HepG2 (cell line): ENCODE results near the gene PBX1. TPM values are rescaled to one million over a fixed set of nuclear protein-coding genes. Genes with fewer than 3 reads are reported as not detected.

Source experiments
- ATAC-seq: fragments of 200-7000 bp; cut with Tn5 transposase; 3 replicates; pipeline ENCODE4 v1.9.1; 2020; ENCODE audit warnings: mild to moderate bottlenecking, moderate library complexity
- BruUV-seq: library from RNA; stranded (reverse); fragments of 400-500 nt; replicated peaks from 2 replicates; lab custom pipeline; 2021; lab: Mats Ljungman, UMichigan
- CTCF ChIA-PET: fragments of 300-600 bp; formaldehyde crosslinking; extraction: SDS; loops from one replicate; lab custom pipeline; 2021; ENCODE audit warnings: low total read pairs, inconsistent platforms, low intra/inter-chr PET ratio; lab: Yijun Ruan, JAX
- POLR2A ChIA-PET: fragments of 350-600 bp; sonication (Branson Sonifier 250); formaldehyde crosslinking; loops from one replicate; lab custom pipeline; 2020; ENCODE audit warnings: antibody characterized with exemption, inconsistent platforms; lab: Yijun Ruan, JAX
- DNase-seq: peaks from one replicate; pipeline ENCODE4 v3.0.0-alpha.2; 2015; ENCODE audit warnings: low spot score
- FAIRE-seq: peaks from 3 replicates; lab custom pipeline; 2011; peaks lifted over from hg19 to GRCh38; lab: Jason Lieb, UNC
- H2AFZ ChIP-seq: one replicate; pipeline ENCODE4 v1.6.1; 2011; ENCODE audit warnings: low read length, inconsistent platforms
- H3K27ac ChIP-seq: fragments of 300-600 bp; 3 replicates; pipeline ENCODE4 v1.8.0; 2011; ENCODE audit warnings: mixed run types, mild to moderate bottlenecking, mixed read lengths, low read length, inconsistent platforms; ENCODE audit not compliant: insufficient read depth; ENCODE audit errors: extremely low read length
- H3K27me3 ChIP-seq, 2 experiments: fragments of 200-600 bp in 1 of 2; 2 replicates in 1 of 2; 3 replicates in 1 of 2; pipeline versions ENCODE4 v1.6.0 to v1.8.0; 2011; ENCODE audit warnings: low read length in 2 of 2, mild to moderate bottlenecking in 2 of 2, moderate library complexity in 2 of 2, inconsistent platforms in 1 of 2; ENCODE audit not compliant: insufficient read depth in 2 of 2, control insufficient read depth in 1 of 2
- H3K36me3 ChIP-seq, 2 experiments: fragments of 200-600 bp in 1 of 2; replicated peaks in 1 of 2; 2 replicates in 1 of 2; 3 replicates in 1 of 2; pipeline versions ENCODE4 v1.5.1 to v1.8.0; 2011; ENCODE audit warnings: low read length in 2 of 2, inconsistent platforms in 1 of 2; ENCODE audit not compliant: insufficient read depth in 2 of 2, control insufficient read depth in 1 of 2
- H3K4me1 ChIP-seq: 2 replicates; pipeline ENCODE4 v1.5.1; 2012; ENCODE audit warnings: low read length, inconsistent platforms; ENCODE audit not compliant: insufficient read depth
- H3K4me2 ChIP-seq: 2 replicates; pipeline ENCODE4 v1.6.0; 2011; ENCODE audit warnings: low read depth, low read length, inconsistent platforms
- H3K4me3 ChIP-seq, 3 experiments: fragments of 200-600 bp in 1 of 3; sonication (generic), shearing (Covaris generic) in 1 of 3; replicated peaks in 1 of 3; 2 replicates each; pipeline ENCODE4 v1.5.1; 2011 to 2016; ENCODE audit warnings: low read length in 3 of 3, inconsistent platforms in 2 of 3, low read depth in 2 of 3, mild to moderate bottlenecking in 2 of 3, control low read depth in 1 of 3, mixed read lengths in 1 of 3; ENCODE audit not compliant: insufficient read depth in 1 of 3
- H3K79me2 ChIP-seq: one replicate; pipeline ENCODE4 v1.6.1; 2011; ENCODE audit warnings: low read length, inconsistent platforms; ENCODE audit not compliant: insufficient read depth
- H3K9ac ChIP-seq: 2 replicates; pipeline ENCODE4 v1.6.0; 2011; ENCODE audit warnings: mild to moderate bottlenecking, low read depth, low read length, inconsistent platforms; ENCODE audit not compliant: insufficient read depth
- H3K9me3 ChIP-seq: 2 replicates; pipeline ENCODE4 v1.5.1; 2012; ENCODE audit warnings: mild to moderate bottlenecking, low read length
- H4K20me1 ChIP-seq: 2 replicates; pipeline ENCODE4 v1.6.0; 2011; ENCODE audit warnings: inconsistent platforms, mild to moderate bottlenecking, low read length, moderate library complexity; ENCODE audit not compliant: insufficient read depth
- FOXO4 ChIP-seq: sonication (generic); formaldehyde crosslinking; conservative IDR thresholded peaks from 2 replicates; pipeline ENCODE4 v1.8.1; 2023; ENCODE audit warnings: missing genetic modification reagents
- HMGXB4 ChIP-seq, 2 experiments: sonication (generic) in 1 of 2; formaldehyde crosslinking in 1 of 2; IDR thresholded peaks; 2 replicates each; pipeline versions ENCODE4 v1.4.0 to v1.6.1; 2018 to 2020; ENCODE audit warnings: missing genetic modification reagents in 2 of 2, borderline replicate concordance in 1 of 2, low read depth in 1 of 2, mild to moderate bottlenecking in 1 of 2, missing biosample characterization in 1 of 2
- KIAA2018 ChIP-seq: sonication (generic); formaldehyde crosslinking; IDR thresholded peaks from 2 replicates; pipeline ENCODE4 v1.5.0; 2020; ENCODE audit warnings: mild to moderate bottlenecking, missing genetic modification reagents, borderline replicate concordance
- MAFF ChIP-seq: IDR thresholded peaks from 2 replicates; pipeline ENCODE4 v1.6.1; 2011; ENCODE audit warnings: low read depth, low read length, improper control_type of control experiment
- MAFG ChIP-seq: sonication (generic); formaldehyde crosslinking; IDR thresholded peaks from 2 replicates; pipeline ENCODE4 v1.5.1; 2020; ENCODE audit warnings: mild to moderate bottlenecking, missing genetic modification reagents
- MAZ ChIP-seq, 2 experiments: sonication (generic) in 1 of 2; formaldehyde crosslinking in 1 of 2; IDR thresholded peaks; 2 replicates each; pipeline versions ENCODE4 v1.5.0 to v1.6.1; 2012 to 2020; ENCODE audit warnings: low read depth in 2 of 2, mild to moderate bottlenecking in 2 of 2, borderline replicate concordance in 1 of 2, improper control_type of control experiment in 1 of 2, low read length in 1 of 2, missing genetic modification reagents in 1 of 2, moderate library complexity in 1 of 2
- MBNL3 ChIP-seq: fragments of 250-450 bp; sonication (Bioruptor Pico); conservative IDR thresholded peaks from 2 replicates; pipeline ENCODE4 v1.8.0; 2022; ENCODE audit warnings: mild to moderate bottlenecking, inconsistent platforms
- ONECUT2 ChIP-seq: sonication (generic); formaldehyde crosslinking; IDR thresholded peaks from 2 replicates; pipeline ENCODE4 v1.4.0; 2020; ENCODE audit warnings: missing genetic modification reagents
- REPIN1 ChIP-seq: sonication (generic); formaldehyde crosslinking; IDR thresholded peaks from 2 replicates; pipeline ENCODE4 v1.8.0; 2022; ENCODE audit warnings: missing genetic modification reagents, low read depth, mild to moderate bottlenecking, borderline replicate concordance
- SALL2 ChIP-seq: sonication (generic); formaldehyde crosslinking; IDR thresholded peaks from 2 replicates; pipeline ENCODE4 v1.8.1; 2023; ENCODE audit warnings: mild to moderate bottlenecking, missing genetic modification reagents, inconsistent platforms
- ZNF629 ChIP-seq: sonication (generic); formaldehyde crosslinking; conservative IDR thresholded peaks from 2 replicates; pipeline ENCODE4 v1.5.0; 2020; ENCODE audit warnings: missing genetic modification reagents
- WGBS: methylation state at CpG from one replicate; pipeline ENCODE4 v1.1.6; 2017; ENCODE audit warnings: low lambda C conversion rate; 5-methylcytosine and 5-hydroxymethylcytosine counted together
- in situ Hi-C: cut with HindIII; loops from 2 replicates; pipeline ENCODE4 v1.10.0; 2017; ENCODE audit warnings: low pct_unique_long_range_greater_than_20kb; ENCODE audit not compliant: extremely low pct_ligation_motif_present
- intact Hi-C: fragments of 100-400 bp; cut with micrococcal nuclease; formaldehyde crosslinking; loops from one replicate; pipeline ENCODE4 v1.10.0; 2022; ENCODE audit not compliant: unreplicated experiment
- polyA plus RNA-seq, 8 experiments: library from polyadenylated mRNA; depleted of rRNA in 3 of 8; stranded (reverse) in 7 of 8; unstranded in 1 of 8; fragments of >200 nt; fragmentation: Illumina TruSeq in 4 of 8; extraction: Trizol in 4 of 8; gene quantifications; 2 replicates each; pipeline versions ENCODE4 v1.2.1 to v1.2.3, GENCODE V29; 2011 to 2016; ENCODE audit warnings: low read depth in 4 of 8, missing spikeins in 1 of 8, mixed read lengths in 1 of 8; ENCODE audit not compliant: insufficient read depth in 1 of 8
- total RNA-seq, 5 experiments: library from RNA; depleted of rRNA; stranded (reverse); fragments of >200 nt; fragmentation: Illumina TruSeq; extraction: Trizol; gene quantifications; 2 replicates each; pipeline ENCODE4 v1.2.3, GENCODE V29; 2016; ENCODE audit warnings: low read depth in 1 of 5

Gene PBX1
- total and polyA plus RNA-seq, 2 of the 13 experiments (the other 11 are each of a cell fraction or from before 2014, with no cell fraction given), result 0.24 TPM; not detected in 1

GRCh38 chr1:164598719-164599118 is 39.7 kb downstream of the PBX1 start:
- DNase-seq (no peak), FAIRE-seq (no peak), ATAC-seq (no peak)
- no peak overlapping the region for H3K4me2 ChIP-seq
- no peaks in the 10 kb centered on the region for H3K9me3 ChIP-seq
- BruUV-seq, result no TSS peak
- H3K4me3 ChIP-seq, result no peak overlapping the region
- WGBS, result 60% methylated on average over 6 of the region's 6 CpGs
- in situ Hi-C loops, result no loop called here
- CTCF ChIA-PET, result no interaction called here
- no peak overlapping the region for H2AFZ ChIP-seq
- intact Hi-C loops, result no loop called here
- no peaks in the 10 kb centered on the region for H4K20me1 ChIP-seq
- no peaks in the 10 kb centered on the region; a peak in 1 of 5 replicates for H3K27me3 ChIP-seq
- POLR2A ChIA-PET, result interaction anchor here (0.6 kb wide), 1 partner anchor 929 kb away, joined by 3 read pairs; no protein-coding TSS in a partner anchor
- H3K4me1 ChIP-seq, result no peaks in the 10 kb centered on the region
- no peaks in the 10 kb centered on the region for H3K79me2 ChIP-seq
- no peak overlapping the region for H3K27ac ChIP-seq
- no peaks in the 10 kb centered on the region for H3K36me3 ChIP-seq
- H3K9ac ChIP-seq, result no peak overlapping the region
- no peak for TF ChIP-seq ZNF629 (CRISPR knock-in tag)
- no peak for TF ChIP-seq MAFF
- no peak for TF ChIP-seq HMGXB4 (CRISPR knock-in tag; IDR thresholded peaks at IDR 0.05; ENCODE audit: borderline replicate concordance in 1 of 2, low read depth in 1 of 2)
- TF ChIP-seq MAZ (IDR thresholded peaks at IDR 0.05; ENCODE audit: borderline replicate concordance, low read depth, low read length), result no peak
- TF ChIP-seq MAZ (CRISPR knock-in tag; IDR thresholded peaks at IDR 0.05; ENCODE audit: low read depth), result no peak
- no peak for TF ChIP-seq FOXO4 (CRISPR knock-in tag)
- no peak for TF ChIP-seq ONECUT2
- TF ChIP-seq KIAA2018 (CRISPR knock-in tag), result no peak
- no peak for TF ChIP-seq REPIN1 (CRISPR knock-in tag)
- no peak for TF ChIP-seq MAFG (CRISPR knock-in tag)
- TF ChIP-seq MBNL3 (CRISPR knock-in tag), result no peak
- no peak for TF ChIP-seq SALL2 (CRISPR knock-in tag)
